Smooth muscle cell (in vitro differentiated cells): ENCODE results near the gene DMRT1. TPM values are rescaled to one million over a fixed set of nuclear protein-coding genes. Genes with fewer than 3 reads are reported as not detected.

Experiments
- DNase-seq: peaks from one replicate; lab custom pipeline; 2025; ENCODE audit not compliant: unreplicated experiment; lab: John Stamatoyannopoulos, UW
- H2AFZ ChIP-seq: fragments of 200-600 bp; sonication (generic); 2 replicates; pipeline ENCODE4 v1.6.0; 2016; ENCODE audit warnings: antibody characterized with exemption, low read depth, mild to moderate bottlenecking
- H3F3A ChIP-seq: fragments of 200-600 bp; sonication (generic); 2 replicates; pipeline ENCODE4 v1.6.0; 2017; ENCODE audit warnings: antibody characterized with exemption, low read depth
- H3K27ac ChIP-seq: fragments of 200-600 bp; sonication (generic); 2 replicates; pipeline ENCODE4 v1.5.1; 2016; ENCODE audit warnings: low read depth, mild to moderate bottlenecking
- H3K27me3 ChIP-seq: fragments of 200-600 bp; sonication (generic); 2 replicates; pipeline ENCODE4 v1.6.1; 2016; ENCODE audit warnings: low read depth, mild to moderate bottlenecking
- H3K36me3 ChIP-seq: fragments of 200-600 bp; sonication (generic); 2 replicates; pipeline ENCODE4 v1.5.1; 2016; ENCODE audit warnings: low read depth
- H3K4me1 ChIP-seq: fragments of 200-600 bp; sonication (generic); 2 replicates; pipeline ENCODE4 v1.5.1; 2016; ENCODE audit warnings: low read depth
- H3K4me2 ChIP-seq: fragments of 200-600 bp; sonication (generic); 2 replicates; pipeline ENCODE4 v1.6.0; 2016; ENCODE audit warnings: mild to moderate bottlenecking
- H3K4me3 ChIP-seq: fragments of 200-600 bp; sonication (generic); 2 replicates; pipeline ENCODE4 v1.5.1; 2016; ENCODE audit warnings: mild to moderate bottlenecking
- H3K79me2 ChIP-seq: fragments of 200-600 bp; sonication (generic); 2 replicates; pipeline ENCODE4 v1.6.0; 2016; ENCODE audit warnings: low read depth, mild to moderate bottlenecking
- H3K9ac ChIP-seq: fragments of 200-600 bp; sonication (generic); 2 replicates; pipeline ENCODE4 v1.6.0; 2016; ENCODE audit warnings: low read depth
- H3K9me3 ChIP-seq: fragments of 200-600 bp; sonication (generic); replicated peaks from 2 replicates; pipeline ENCODE4 v1.5.1; 2016; ENCODE audit warnings: low read depth
- H4K20me1 ChIP-seq: fragments of 200-600 bp; sonication (generic); 2 replicates; pipeline ENCODE4 v1.6.0; 2016; ENCODE audit warnings: low read depth
- CTCF ChIP-seq: fragments of 200-600 bp; sonication (generic); IDR thresholded peaks from 2 replicates; pipeline ENCODE4 v1.5.1; 2017; ENCODE audit warnings: borderline replicate concordance, mild to moderate bottlenecking, antibody characterized with exemption; ENCODE audit not compliant: insufficient read depth, poor library complexity, severe bottlenecking
- WGBS: methylation state at CpG from one replicate; pipeline ENCODE4 v1.1.7; 2016; ENCODE audit warnings: low lambda C conversion rate; 5-methylcytosine and 5-hydroxymethylcytosine counted together
- polyA plus RNA-seq: library from polyadenylated mRNA; unstranded; fragments of >200 nt; fragmentation: Nextera tagmentation; extraction: Ambion mirVana; gene quantifications from 2 replicates; pipeline ENCODE4 v1.2.1, GENCODE V29; 2016
- total RNA-seq: library from RNA; depleted of rRNA; stranded (reverse); fragments of >200 nt; gene quantifications from 2 replicates; pipeline ENCODE4 v1.2.3, GENCODE V29; 2014

DMRT1 gene
- total and polyA plus RNA-seq, 2 experiments from 2014 or later, result 0.58 TPM; not detected in 1

DNA sequence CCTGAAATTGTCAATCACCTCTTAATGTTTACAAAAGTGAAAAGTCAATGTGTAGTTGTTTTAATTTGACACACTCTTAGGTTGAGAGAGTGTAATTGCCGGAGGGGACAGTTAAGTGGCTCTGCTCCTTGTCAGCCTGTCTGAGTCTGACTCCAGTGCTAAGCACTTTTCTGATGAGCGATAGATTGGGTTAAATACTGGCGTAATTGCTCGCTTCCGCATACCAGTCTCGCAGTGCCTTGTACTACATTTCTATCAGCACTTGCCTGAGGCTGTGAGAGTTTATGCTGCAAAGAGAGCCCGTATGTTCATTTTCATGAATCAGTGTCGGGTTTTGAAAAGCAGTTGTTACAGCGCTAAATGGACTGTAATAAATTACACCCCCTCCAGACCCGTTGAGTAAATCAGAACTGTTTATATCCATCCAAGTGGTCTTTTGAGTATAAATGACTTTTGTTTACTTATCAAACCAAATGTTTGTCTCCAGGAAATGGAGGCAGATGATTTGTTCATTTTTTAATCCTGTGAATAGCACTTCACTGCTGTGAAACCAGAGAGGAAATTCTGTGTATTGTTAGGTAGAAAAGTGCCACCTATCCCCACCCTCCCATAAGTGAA, 94.0 kb downstream of the DMRT1 start:
- H3K36me3 ChIP-seq, result no peaks in the 10 kb centered on the region
- H3K4me3 ChIP-seq, result no peak overlapping the region
- H3K4me2 ChIP-seq, result peak overlapping the region; percentile 32

DNA sequence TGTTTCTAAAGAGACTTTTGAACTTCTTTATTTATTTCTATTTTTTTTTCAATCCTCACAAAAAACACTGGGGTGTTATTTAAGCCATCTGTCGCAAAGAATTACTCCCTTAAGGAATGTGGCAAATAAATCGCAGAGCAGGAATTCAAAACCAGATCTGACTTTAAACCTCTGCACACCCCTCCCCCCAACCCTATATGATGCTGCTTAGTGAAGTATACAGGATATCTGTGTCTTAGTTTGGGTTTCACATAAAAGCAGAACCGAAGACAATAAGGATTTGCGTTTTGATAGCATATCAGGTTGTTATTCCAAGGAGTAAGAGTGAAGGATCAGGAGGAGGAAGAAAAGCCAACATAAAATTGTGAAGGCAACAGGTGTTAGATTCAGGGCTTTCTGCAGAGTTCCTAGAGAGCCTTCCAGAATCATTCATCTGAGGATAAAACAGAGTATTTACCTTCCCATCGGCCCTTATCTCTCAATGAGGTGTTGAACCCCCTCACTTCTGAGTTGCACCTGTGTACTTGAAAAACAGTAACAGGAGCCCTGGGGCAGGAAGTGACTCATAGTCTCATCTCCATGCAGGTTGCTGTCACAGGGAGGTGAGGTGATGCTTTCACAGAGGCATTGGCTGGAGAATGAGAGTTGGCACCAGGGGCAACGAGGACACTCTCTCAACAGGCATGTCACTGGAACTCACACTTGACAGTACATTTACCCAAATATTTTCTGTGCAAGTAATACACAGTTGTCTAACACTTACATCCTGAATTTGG, 101.5 kb downstream of the DMRT1 start:
- Histone ChIP-seq H3K4me3 (no peak overlapping the region), H3K9ac (no peak overlapping the region), H3F3A (no peaks in the 10 kb centered on the region), H3K79me2 (no peaks in the 10 kb centered on the region), H3K4me1 (no peaks in the 10 kb centered on the region), H3K4me2 (no peak overlapping the region), H2AFZ (no peak overlapping the region), H4K20me1 (no peaks in the 10 kb centered on the region), H3K27me3 (peaks cover 14% of the 10 kb centered on the region), H3K27ac (no peak overlapping the region), H3K36me3 (no peaks in the 10 kb centered on the region), H3K9me3 (no peaks in the 10 kb centered on the region)
- DNase-seq, result no peak
- TF ChIP-seq CTCF, result no peak
- WGBS, result 64% methylated on average over 6 of the region's 6 CpGs

More for the DNA sequence above, 94.0 kb downstream of the DMRT1 start:
- Histone ChIP-seq H3K4me1 (no peaks in the 10 kb centered on the region), H3F3A (no peaks in the 10 kb centered on the region), H3K9ac (no peak overlapping the region), H3K27ac (no peak overlapping the region), H2AFZ (no peak overlapping the region), H3K9me3 (no peaks in the 10 kb centered on the region), H3K27me3 (no peaks in the 10 kb centered on the region), H4K20me1 (no peaks in the 10 kb centered on the region), H3K79me2 (no peaks in the 10 kb centered on the region)
- 40% methylated on average over 10 of the region's 10 CpGs for WGBS
- TF ChIP-seq CTCF, result no peak
- DNase-seq, result no peak

GRCh38 chr9:947985-948384, 106.5 kb downstream of the DMRT1 start:
- DNase-seq, result no peak

More at GRCh38 chr9:947985-948384, 106.5 kb downstream of the DMRT1 start:
- H3K9me3 ChIP-seq, result no peaks in the 10 kb centered on the region
- no peaks in the 10 kb centered on the region for H3K36me3 ChIP-seq
- no peak for TF ChIP-seq CTCF
- no peak overlapping the region for H3K4me3 ChIP-seq
- no peaks in the 10 kb centered on the region for H3K4me1 ChIP-seq
- no peak overlapping the region for H3K27ac ChIP-seq
- H3K4me2 ChIP-seq, result no peak overlapping the region
- no peak overlapping the region for H3K9ac ChIP-seq
- H2AFZ ChIP-seq, result no peak overlapping the region
- no peaks in the 10 kb centered on the region for H3K79me2 ChIP-seq
- WGBS, result 91% methylated on average over 3 of the region's 3 CpGs
- no peaks in the 10 kb centered on the region for H3F3A ChIP-seq
- peaks cover 35% of the 10 kb centered on the region for H3K27me3 ChIP-seq
- H4K20me1 ChIP-seq, result no peaks in the 10 kb centered on the region
